GM04503 (cell line): ENCODE data around the gene RBP5.

ENCODE experiments used
- DNase-seq: peaks from one replicate; pipeline ENCODE4 v3.0.0-alpha.2; 2012; ENCODE audit warnings: low read depth

The RBP5 gene

GRCh38 chr12:7145671-7146070, 17.0 kb upstream of the RBP5 start:
- DNase-seq, result no peak

GRCh38 chr12:7144414-7145120, 15.9 kb upstream of the RBP5 start:
- DNase-seq, result no peak

GRCh38 chr12:7143564-7143963, 14.9 kb upstream of the RBP5 start:
- DNase-seq, result no peak

DNA sequence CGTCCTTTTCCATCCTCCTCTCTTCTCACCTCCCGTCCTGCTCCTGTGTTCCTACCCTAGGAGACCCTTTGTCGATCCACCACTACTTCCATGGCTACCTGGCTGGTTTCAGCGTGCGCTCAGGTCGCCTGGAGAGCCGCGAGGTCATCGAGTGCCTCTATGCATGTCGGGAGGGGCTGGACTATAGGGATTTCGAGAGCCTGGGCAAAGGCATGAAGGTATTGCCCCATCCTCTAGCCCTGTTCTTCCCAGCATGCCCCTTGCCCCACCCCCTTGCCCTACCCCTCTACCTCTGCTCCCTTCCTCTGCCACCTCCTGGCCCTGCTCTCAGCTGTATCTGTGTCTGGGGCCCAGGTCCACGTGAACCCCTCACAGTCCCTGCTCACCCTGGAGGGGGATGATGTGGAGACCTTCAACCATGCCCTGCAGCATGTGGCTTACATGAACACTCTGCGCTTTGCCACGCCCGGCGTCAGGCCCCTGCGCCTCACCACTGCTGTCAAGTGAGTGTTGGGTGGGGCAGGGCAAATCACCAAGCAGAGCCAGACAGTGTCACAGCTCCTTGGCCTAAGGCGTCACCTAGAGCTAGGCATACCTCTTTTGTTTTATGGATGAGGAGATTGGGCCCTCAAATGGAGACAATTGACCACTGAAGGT, 14.2 kb upstream of the RBP5 start:
- DNase-seq, result no peak

DNA sequence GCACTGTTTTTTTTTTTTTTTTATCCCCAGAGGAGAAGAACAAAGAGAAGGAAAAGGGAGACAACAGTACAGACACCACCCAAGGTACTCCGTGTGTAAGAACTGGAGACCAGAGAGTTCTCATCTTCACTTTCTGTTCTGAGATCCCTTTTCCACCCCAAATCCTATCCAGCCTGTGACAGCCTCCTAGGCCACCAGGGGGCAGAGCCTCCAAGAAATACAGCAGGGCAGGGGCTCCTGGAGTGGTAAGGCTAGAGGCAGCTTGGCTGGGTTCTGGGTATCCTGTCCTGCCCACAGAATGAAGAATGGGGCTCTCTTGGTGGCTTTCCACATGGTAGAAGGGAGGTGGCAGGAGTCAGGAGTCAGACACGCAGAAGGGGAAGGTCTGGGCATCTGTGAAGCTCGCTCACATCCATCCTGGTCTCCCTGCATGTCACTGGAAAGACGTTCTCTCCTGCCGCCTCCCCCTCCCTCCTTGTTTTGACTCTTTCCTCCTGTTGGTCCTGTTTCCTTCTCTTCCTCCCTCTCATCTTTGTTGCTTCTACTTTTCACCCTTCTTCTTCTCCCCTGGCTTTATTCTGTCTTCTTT, 13.5 kb upstream of the RBP5 start:
- no peak for DNase-seq

- DNase-seq, result no peak
Measured at GRCh38 chr12:7141351-7142005, 12.8 kb upstream of the RBP5 start.

- no peak for DNase-seq
Measured at GRCh38 chr12:7139200-7139599, 10.5 kb upstream of the RBP5 start.

DNA sequence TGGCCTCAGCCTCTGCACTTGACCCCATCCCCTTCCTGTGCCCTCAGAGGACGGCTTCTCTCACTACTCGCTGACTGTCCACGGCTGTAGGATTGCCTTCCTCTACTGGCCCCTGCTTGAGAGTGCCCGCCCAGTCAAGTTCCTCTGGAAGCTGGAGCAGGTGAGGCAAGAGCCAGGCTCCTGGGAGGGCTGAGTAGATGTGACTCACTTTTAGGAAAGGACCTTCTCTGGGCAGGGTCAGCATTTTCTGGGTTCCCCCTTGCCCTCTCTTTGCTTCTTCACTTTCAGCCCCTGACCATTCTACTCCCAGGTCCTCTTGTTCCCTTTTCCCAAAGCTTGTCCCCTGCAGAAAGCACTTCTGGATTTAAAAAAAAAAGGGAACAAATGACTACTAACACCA, 9.2 kb upstream of the RBP5 start:
- DNase-seq, result no peak

DNA sequence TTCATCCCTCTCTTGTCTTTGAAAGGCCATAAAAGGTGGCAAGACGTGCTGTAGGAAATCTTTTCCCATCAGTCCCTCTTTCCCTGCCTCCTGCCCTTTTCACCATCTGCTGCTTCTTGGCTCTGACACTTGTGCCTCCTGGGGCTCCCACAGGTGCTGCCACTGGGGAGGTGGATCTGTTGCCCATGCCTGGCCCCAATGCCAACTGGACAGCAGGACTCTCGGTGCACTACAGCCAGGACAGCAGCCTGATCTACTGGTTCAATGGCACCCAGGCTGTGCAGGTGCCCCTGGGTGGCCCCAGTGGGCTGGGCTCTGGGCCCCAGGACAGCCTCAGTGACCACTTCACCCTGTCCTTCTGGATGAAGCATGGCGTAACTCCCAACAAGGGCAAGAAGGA, 8.0 kb upstream of the RBP5 start:
- no peak for DNase-seq

- no peak for DNase-seq
Measured at GRCh38 chr12:7136071-7136470, 7.4 kb upstream of the RBP5 start.

DNA sequence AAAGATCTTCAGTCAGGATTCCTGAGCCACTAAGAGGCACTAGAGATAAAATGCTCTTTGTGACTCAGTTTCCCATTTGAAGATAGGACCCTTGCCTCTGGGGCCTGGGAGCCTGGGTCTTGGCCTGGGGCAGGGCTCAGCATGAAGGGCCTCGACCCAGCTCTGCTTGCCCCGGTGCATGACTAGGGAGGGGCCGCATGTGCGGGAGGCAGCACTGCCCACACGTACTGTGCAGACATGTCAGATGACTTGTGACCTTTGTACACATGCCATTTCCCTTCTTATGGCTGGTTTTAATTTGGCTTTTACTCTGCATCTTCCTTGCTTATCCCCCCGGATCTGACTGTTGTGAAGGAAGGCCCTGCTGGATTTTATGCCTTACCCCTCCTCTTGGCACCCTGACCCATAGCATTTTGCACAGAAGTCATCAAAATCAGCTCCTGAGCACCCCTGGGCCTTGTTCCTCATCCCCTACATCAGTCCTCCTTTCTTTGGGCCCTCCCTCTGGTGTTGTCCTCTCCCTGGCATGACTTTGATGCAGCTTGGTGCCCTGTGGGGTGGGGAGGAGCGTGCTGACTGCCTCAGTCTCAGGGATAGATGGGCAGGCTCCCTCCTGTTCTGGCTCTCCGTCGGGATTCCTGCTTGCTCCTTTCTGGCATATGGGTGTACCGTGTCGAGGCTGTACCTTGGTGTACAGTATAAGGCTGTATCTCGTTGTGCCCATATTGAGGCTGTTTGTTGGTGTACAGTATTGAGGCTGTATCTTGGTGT, 5.9 kb upstream of the RBP5 start:
- no peak for DNase-seq

- no peak for DNase-seq
Measured at GRCh38 chr12:7131502-7131866, 2.8 kb upstream of the RBP5 start.

- DNase-seq, result no peak
Measured at GRCh38 chr12:7130701-7131501, 2.2 kb upstream of the RBP5 start.

DNA sequence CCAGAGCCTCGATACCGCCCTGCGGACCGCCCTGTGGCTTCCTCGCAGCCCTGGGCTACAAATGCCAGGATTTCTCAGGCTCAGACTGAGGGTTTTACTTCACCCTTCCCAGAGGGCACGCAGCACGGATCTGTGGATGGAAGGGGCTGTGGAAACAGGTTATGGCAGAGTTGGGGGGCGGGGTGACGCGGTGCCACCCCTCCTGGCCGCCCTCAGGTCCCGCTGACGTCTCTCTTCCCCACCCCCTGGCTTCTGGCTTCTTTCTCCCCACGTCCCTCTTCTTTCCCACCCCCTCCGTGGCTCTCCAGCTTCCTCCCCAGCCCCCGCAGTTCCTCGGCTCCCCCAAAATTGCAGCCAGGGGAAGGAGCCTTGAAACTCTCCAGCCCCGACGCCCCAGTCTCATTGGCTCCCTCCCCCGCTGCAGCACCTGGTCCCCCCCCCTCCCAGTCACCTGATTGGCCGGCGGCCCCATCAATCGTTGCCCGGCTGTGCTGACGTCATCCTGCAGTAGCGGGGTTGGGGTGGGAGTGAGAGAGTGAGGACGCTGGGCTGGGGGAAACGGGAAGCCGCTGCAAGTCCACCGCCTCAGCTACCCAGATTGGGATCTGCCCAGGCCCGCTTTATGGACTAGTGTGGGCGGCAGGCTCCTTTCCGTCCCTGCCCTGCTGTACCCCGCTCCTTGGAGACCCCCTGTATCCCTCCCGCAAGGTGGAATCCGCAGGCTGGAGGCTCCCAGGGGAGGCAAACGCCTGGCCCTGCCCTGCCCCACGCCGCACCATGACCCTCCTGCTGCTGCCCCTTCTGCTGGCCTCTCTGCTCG, 1.4 kb upstream of the RBP5 start, which contains the start of gene CLSTN3:
CLSTN3 (plus strand) TSS at position 500 of the 820 bp plus-strand sequence; CDS start at position 778, 278 bp downstream.
- no peak for DNase-seq

DNA sequence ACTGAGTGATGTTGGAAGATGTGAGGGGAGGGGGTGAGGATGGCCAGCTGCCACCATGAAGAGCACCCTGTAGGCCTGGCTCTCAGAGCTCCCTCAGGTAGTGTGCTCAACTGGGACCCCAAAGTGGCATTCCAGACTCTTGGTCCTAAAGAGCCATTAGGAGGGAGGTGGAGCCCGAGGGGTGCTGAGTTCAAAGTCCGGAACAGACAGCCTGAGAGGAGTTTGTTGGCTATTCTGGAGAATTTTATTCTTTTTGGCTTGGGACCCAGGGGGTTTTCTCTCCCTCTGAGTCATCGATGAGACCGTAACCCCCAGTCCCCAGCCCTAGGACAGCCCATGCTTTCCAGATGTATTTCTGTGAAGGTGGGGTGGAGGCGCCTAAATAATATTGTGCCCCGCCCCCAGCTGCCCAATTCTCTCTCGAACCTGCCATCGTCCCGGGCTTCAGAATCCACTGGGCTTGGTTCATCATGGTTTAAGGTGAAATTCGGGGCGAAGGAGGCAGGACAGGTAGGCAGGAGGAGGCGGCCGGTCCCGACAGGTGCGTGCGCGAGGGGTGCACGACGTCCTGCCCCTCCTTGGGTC, 690 bp upstream of the RBP5 start:
- DNase-seq, result no peak

DNA sequence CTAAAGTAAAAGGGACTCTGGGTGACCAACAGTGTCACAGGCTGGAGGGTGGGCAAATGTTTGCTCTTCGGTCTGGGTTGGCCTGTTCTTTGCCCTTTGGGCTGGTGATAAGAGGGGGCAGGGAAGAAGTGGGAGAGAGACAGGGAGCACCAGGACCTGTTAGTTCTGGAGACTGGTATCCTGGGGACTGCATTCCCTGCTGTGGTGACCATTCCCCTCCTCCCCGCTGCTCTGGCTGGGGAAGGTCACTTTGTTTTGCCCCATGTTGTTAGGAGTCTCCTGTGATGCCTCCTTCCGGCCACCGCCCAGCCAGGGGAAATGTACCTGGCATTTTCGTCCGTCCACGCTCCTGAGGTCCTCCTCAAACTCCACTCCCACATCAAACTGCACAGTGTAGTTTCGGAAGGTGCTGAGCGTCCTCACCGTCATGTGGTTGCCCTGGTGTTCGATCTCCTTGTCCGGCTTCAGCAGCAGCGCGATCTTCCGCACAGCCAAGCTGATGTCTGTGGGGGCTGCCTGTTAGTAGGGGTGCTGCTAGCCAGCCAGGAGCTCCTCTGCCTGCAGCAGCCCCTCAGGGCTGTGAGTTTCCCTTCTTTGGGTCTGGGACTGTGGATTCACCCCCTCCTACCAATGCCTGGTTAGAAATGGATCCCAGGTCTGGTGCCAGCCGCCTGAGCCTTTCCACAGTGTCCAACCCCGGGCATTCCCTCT, 618 bp downstream of the RBP5 start:
- no peak for DNase-seq

GRCh38 chr12:7125632-7126227, 3.0 kb downstream of the RBP5 start:
- DNase-seq, result no peak

DNA sequence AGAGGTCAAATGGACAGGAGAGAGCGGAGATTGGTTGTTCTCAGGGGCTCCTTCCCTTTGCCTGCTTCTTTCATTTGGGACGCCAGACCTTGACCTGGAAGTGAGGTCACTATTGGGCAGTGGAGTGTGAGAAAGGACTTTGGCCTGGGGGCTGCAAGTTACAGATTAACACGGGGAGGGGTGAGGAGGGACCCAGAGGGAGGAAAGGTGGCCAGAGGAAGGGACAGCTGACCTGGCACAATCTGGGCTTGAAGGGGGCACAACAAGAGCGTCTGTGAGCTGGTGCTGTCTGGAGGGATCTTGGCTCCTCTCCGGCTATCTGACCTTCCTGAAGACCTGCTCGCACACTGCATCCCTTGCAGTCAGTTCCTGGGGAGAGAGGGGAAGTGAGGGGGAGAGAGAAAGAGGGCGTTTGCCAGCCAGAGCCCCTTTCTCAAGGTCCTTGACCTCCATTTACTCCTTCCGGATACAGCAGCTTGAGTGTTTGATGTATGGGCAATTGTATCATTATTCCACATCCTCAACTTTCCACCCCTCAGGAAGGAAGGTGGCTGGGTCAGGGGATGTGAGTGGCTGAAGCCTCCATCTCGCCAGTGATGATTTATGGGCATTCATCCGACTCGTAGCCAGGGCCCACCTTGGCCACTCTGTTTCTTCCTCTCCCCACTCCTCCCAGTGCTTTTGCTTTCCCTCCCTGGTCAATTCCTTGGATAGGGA, 4.7 kb downstream of the RBP5 start:
- no peak for DNase-seq
